OCI-M2 (cell line): ENCODE measurements around the gene CFAP97.
"Not testable (repeated sequence)": the region's sequence is repeated elsewhere in the genome, so short reads cannot be mapped to it uniquely, and the experiment has no call there.

ENCODE experiments used
- DNase-seq: peaks from one replicate; lab custom pipeline; 2025; ENCODE audit not compliant: unreplicated experiment; lab: John Stamatoyannopoulos, UW

The CFAP97 gene

GRCh38 chr4:185222598-185222997 is 18.8 kb upstream of the CFAP97 start:
- no peak for DNase-seq

GRCh38 chr4:185221912-185222311 is 18.1 kb upstream of the CFAP97 start:
- no peak for DNase-seq

- no peak for DNase-seq
Observed at GRCh38 chr4:185221491-185221890, 17.7 kb upstream of the CFAP97 start.

GRCh38 chr4:185219551-185220344 is 15.9 kb upstream of the CFAP97 start:
- DNase-seq: no peak

- no peak for DNase-seq
Observed at GRCh38 chr4:185218312-185218711, 14.5 kb upstream of the CFAP97 start.

- no peak for DNase-seq
Observed at GRCh38 chr4:185217408-185217975, 13.7 kb upstream of the CFAP97 start.

- DNase-seq: no peak
Observed at GRCh38 chr4:185215261-185215660, 11.5 kb upstream of the CFAP97 start.

- no peak for DNase-seq
Observed at GRCh38 chr4:185213877-185214276, 10.1 kb upstream of the CFAP97 start.

GRCh38 chr4:185212581-185212980 is 8.8 kb upstream of the CFAP97 start:
- no peak for DNase-seq

- DNase-seq: no peak
Observed at GRCh38 chr4:185211641-185212040, 7.8 kb upstream of the CFAP97 start.

GRCh38 chr4:185211035-185211434 is 7.2 kb upstream of the CFAP97 start:
- no peak for DNase-seq

GRCh38 chr4:185210102-185210981 is 6.5 kb upstream of the CFAP97 start:
- no peak for DNase-seq

GRCh38 chr4:185209852-185210101 is 6.0 kb upstream of the CFAP97 start:
- not testable (repeated sequence) for DNase-seq

- no peak for DNase-seq
Observed at GRCh38 chr4:185209031-185209851, 5.4 kb upstream of the CFAP97 start, which contains the start of gene SNX25. TSS of gene SNX25 (plus strand) at chr4:185209598. CDS start at chr4:185209827, 229 bp downstream.

GRCh38 chr4:185207466-185207865 is 3.7 kb upstream of the CFAP97 start:
- DNase-seq: no peak

- no peak for DNase-seq
Observed at GRCh38 chr4:185205697-185206342, 2.0 kb upstream of the CFAP97 start.

GRCh38 chr4:185205073-185205472 is 1.3 kb upstream of the CFAP97 start:
- DNase-seq: not testable (repeated sequence)

- no peak for DNase-seq
Observed at GRCh38 chr4:185204238-185204910, 574 bp upstream of the CFAP97 start.

GRCh38 chr4:185202984-185203485 is 765 bp downstream of the CFAP97 start:
- no peak for DNase-seq
